HG02571 (cell line): ENCODE results near the gene SIRPB2.
A peak's percentile ranks its signal among the peaks of the same experiment; 100 is the strongest.

Experiments
- ATAC-seq: cut with Tn5 transposase; IDR thresholded peaks from one replicate; pipeline ENCODE4 v1.9.1; 2021; ENCODE audit warnings: mild to moderate bottlenecking, moderate library complexity; ENCODE audit not compliant: unreplicated experiment

SIRPB2 gene

DNA sequence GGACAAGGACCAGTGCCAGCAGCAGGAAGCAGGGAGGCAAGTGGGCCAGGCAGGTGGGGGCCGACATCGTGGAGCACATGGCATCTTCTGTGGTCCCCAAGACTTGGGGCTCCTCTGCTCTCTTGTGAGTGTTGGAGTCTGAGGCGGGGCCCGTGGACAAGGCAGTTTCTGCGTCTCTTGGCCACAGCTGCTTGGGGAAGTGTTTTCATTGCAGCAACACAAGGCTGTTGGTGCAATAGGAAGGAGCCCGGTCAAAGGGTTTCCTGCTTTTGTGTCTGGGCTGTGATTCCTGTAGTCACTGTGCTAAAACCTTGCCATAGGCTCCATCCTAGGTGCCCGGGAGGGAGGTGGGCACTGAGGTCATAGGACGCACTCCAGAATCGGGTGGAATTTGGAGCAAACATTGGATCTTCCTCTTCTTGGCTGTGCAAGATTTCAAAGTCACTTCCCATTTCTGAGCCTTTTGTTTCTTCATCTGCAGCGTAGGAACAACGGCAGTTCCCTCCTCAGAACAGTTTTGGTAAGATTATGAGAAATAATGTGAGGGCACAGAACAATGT, at the start of gene SIRPB2:
SIRPB2 (minus strand) TSS at position 140 of the 560 bp plus-strand sequence; CDS start at position 79, 61 bp downstream.
- no peak for ATAC-seq

DNA sequence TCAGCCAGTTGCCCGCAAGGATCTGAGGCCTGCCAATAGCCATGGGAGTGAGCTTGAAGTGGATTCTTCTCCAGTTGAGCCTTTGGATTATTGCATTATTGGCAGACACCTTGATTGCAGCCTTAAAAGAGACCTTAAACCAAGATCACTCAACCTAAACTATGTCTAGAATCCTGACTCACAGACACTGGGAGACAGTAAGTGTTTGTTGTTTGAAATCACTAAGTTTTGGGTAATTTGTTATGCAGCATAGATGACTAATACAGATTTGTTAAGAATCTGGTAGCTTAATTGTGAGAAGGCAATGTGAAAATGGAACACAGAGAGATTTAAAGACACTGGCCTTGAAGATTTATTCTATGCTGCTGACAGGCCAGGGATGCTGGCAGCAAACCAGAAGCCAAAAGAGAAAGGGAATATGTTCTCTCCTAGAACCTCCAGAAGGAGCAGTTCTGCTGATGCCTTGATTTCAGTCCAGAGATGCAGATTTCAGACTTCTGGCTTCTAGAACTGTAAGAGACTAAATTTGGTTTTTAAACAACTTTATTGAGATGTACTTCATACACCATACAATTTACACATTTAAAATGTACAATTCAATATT, 48.7 kb upstream of the SIRPB2 start:
- no peak for ATAC-seq

DNA sequence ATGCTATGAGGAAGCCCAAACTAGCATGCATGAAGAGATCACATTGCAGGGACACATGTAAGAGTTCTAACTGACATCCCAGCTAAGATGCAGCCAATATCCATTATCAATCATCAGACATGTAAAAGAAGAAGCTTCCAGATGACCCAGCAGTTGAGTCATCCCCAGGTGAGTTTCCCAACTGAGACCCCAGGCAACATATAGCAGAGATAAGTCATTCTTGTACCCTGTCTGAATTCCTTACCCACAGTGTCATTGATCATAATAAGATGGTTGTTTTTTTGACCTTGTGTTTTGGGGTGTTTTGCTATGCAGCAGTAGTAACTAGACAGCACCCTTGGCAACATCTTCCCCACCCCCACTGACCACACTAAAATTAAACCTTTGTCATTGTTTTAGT, 47.4 kb upstream of the SIRPB2 start:
- no peak for ATAC-seq

DNA sequence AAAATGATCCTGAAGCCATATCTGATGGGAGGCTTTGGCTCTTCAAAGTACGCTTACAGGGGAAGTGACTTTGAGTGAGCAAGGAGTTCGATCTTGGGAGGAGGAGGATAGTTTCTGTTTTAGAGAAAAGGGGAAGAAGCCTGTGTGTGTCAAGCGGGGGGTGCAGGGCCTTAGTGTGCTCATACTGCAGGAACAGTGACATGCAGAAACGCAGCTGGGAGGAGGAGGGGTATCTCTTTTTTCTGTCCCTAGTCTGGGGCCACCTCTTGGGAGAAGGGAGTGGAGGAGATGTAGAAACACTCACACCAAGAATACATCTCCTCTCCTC, 46.5 kb upstream of the SIRPB2 start:
- no peak for ATAC-seq

DNA sequence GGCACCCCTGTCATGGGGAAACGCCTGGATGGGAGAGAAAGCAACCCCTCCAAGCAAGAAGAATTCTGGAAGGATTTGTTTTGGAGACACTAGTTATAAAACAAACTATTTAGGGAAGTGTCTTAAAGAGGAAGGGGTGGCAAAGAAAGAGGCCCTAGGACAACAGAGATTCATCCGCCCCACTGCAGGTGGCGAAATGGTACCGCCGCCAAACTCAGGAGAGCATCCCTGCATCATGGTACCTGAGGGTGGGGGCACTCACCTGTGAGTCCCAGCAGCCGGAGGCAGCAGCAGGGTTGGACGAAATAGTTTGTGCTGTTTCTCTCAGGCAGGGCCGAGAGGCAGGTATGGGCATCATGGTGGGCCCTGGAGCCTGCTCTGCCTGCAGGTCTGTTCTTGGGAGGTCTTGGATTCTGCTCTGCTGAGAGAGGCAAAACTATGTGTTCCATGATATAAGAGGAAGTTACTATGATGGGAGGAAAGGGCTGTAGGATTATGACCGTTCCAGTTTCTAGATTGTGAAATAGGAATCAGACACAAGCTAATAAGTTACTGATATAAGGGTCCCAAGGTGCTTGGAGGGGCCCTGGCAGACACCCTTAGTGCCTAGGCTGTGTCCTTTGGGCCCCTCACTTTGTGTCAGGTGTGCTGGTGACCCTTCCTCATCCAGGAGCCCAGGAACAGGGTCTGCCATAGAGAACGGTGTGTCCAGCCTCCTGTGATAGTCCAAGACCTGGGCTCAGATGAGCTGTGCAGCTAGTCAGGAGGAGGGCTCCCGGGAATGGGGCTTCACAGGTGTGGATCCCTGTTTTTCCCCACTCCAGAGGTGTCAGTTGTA, 45.9 kb upstream of the SIRPB2 start:
- no peak for ATAC-seq

DNA sequence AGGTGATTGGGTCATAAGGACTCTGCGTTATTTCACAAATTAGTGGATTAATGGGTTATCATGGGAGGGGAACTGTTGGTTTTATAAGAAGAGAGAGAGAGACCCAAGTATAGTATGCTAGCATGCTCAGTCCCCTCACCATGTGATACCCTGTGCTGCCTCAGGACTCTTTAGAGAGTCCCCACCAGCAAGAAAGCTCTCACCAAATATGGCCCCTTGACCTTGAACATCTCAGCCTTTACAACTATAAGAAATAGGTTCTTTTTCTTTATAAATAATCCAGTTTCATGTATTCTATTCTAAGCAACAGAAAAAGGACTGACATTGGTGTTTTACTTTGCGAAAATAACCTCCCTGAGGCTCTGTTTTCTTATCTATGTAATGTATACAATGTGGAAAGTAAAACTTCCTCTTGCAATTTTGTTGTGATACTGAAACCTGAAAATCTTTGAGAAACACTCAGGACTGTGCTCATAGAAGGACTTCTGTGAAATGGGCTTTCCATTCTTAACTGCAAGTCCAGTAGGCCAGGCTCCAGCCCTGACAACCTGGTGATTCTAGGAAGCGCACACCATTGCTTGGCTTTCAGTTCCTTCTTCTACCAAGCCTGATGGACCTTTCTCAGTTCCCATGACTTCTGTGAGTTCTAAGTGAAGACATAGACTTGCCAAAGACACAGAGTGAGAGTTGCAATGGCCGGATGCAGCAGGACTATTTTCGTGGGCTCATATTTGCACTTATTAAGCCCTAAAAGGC, 44.4 kb upstream of the SIRPB2 start:
- ATAC-seq, result peak; percentile 79

DNA sequence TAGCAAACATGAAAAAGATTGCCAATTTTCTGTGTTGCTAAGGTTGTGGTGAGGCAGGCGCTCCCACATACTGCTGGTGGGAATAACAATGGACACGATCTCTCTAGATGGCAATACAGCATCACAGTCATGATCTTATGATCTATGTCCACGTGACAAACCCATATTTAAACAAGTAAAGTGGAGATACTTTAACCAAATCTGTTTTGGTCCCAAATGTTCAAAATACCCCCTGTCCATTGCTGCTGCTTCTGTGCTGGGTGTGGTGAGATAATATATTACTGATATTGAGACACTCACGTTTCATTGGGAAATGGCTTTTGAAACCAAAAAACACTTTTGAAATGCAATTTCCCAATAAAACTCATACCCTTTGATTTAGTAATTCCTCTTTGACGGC, 43.3 kb upstream of the SIRPB2 start:
- ATAC-seq, result no peak

DNA sequence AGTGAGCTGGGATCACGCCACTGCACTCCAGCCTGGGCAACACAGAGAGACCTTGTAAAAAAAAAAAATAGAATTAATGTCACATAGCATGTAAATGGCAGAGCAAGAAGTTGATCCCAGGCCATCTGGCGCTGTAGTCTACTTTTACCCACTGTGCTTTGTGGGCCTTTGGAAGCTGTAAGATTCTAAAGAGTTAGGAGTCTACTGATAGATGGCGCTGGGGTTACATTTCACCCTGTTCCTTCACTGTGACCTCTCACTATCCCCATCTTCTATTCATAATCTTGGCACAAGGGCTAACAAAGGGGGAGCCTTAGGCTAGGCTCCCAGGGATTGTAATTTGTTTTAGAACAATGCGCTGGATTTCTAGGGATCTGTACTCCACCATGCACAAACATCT, 41.8 kb upstream of the SIRPB2 start:
- ATAC-seq, result no peak

DNA sequence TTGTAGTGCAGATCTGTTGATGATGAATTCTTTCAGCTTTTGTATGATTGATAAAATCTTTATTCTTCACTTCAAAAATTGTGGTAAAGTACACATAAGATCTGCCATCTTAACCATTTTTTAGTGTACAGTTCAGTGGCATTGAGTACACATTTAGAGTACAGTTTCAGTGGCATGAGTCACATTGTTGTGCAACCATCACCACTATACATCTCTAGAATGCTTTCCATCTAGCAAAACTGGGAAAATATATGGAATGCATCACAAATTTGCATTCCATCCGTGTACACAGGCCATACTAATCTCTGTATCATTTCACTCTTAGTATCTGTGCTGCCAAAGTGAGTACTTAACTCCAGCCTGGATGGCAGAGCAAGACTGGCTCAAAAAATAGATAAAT, 37.6 kb upstream of the SIRPB2 start:
- ATAC-seq, result no peak

DNA sequence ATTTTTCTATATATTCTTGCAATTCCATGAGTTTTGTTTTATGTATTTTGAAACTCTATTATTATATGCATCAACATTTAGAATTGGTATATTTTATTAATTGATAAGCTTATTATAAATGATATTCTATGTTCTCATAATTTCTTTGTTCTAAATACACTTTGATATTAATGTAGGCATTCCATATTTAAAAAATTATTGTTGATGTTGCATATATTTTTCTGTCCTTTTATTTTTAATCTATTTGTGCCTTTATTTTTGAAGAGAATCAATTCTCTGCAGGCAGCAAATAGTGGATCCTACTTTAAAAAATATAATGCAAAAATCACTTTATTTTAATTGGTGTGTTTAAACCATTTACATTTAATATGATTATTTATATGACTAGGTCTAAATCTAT, 36.7 kb upstream of the SIRPB2 start:
- ATAC-seq, result no peak

DNA sequence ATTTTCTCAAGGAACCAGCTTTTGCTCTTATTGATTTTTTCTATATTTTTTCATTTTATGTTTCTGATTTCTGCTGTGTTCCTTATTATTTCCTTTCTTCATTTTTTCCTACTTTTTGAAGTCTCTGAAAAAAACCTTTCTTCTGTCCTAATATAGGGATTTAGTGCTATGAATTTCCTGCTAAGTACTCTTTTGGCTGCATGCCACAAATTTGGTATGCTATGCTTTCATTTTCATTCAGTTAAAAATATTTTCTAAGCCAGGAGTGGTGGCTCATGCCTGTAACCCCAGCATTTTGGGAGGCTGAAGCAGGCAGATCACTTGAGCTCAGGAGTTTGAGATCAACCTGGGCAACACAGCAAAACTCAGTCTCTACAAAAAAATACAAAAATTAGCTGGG, 35.7 kb upstream of the SIRPB2 start:
- ATAC-seq, result no peak

DNA sequence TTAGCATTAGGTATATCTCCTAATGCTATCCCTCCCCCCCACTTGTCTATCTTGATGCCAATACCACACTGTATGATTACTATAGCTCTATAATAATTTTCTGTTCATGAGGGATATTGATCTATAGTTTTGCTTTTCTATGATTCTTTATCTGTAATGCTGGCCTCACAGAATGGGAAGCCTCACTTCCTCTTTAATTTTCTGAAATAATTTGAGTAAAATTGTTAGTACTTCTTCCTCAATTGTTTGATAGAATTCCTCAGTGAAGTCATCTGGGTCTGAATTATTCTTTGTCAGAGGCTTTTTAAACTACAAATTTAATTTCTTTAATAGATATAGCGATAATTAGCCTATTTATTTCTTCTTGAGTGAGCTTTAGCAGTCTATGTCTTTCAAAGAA, 35.1 kb upstream of the SIRPB2 start:
- no peak for ATAC-seq

DNA sequence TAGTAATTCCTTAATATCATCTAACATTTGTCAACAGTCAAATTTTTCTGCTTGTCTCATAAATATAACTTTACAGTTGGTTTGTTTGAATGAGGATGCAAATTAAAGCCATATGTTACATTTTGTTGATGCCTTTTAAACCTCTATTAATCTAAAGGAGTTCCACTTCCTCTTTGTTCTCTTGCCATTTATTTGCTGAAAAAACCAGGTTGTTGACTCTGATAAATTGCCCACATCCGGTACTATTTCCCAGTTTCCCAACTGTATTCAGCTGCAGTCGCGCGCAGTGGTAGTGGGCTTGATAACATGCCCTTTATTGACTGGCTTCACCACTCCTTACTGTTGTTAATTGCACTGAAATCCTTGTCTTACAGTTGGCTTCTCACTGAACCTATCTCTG, 32.8 kb upstream of the SIRPB2 start:
- ATAC-seq, result no peak

DNA sequence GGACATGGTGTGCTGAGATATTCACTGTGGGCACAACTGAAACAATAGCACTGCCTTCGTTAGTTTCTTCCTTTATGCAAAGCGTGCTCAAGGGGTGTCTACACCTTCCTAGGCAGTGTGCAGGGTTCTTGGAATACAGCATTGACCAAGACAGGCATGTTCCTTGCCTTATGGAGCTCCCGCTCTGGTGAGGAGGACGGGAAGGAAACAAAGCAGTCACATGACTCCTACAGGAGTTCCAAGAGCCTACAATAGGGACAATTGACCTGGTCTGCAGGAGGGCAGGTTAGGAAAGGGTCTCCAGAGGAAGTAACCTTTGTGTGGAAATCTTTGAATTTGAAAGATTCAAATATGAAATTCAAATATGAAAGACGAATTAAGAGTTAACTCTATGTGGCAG, 25.8 kb upstream of the SIRPB2 start:
- no peak for ATAC-seq

DNA sequence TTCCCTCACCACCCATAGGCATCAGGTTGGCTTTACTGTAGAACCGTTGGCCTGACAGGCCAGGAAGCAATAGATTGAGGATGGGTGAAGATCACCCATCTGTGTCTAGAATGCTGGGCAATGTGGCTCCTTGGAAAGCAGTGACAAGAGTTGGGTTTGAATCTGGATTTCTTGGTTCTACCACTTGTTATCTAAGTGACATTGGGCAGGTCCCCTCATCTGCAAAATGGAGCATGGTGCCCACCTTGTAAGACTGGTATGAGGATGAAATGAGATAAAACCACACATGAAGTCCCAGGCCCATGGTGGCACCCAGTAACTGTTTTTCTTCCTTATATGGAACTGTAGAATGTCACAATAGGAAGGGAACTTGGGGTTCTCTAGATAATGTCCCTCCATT, 22.6 kb upstream of the SIRPB2 start:
- ATAC-seq, result no peak

DNA sequence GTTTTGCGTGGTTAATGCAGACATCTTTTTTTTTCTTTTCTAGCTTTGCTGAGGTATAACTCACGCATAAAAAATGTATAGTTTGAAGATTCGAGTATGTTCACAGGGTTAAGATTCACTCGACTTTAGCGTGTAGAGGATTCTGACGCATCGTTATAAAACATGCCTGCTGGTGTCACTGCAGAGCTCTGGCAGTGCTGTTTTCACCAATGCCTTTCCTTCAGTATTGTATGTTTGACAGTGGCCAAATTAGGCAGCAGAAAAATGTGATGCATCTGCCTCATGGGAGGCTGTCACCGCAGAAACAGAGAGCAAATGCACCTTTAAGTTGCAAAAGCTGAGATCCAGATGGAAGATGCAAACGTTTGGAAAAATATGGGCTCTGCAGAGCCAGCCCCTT, 18.0 kb upstream of the SIRPB2 start:
- no peak for ATAC-seq

DNA sequence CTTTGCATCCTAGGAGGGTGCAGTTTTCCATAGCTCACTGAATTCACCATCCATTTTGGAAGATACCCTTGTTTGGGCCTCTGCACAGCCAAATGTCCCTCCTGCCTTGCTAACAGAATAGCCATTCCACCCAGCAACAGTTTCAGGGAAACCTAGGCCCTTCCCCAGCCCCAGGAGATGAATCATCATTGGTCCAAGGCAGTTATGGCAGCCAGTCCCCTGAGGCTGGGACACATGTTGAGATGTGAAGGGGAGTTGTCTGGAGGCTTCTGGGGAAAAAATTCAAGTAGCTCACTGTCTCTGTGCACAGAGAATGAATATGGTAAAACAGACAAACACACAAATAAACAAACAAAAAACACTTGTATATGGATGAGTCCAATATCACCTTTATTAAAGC, 17.4 kb upstream of the SIRPB2 start:
- no peak for ATAC-seq

DNA sequence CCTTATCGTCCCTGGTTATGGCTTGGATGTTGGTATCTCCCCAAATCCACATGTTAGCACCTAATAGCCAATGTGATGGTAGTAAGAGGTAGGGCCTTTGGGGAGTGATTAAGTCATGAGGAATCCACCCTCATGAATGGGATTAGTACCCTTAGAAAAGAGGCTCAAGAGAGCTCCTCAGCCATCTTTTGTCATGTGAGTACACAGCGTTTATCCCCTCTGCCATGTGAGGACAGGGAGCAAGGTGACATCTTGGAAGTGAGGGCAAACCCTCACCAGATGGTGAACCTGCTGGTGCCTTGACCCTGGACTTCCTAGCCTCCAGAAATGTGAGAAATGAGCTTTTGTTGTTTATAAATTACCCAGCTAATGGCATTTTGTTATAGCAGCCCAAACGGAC, 16.1 kb upstream of the SIRPB2 start:
- ATAC-seq, result no peak

DNA sequence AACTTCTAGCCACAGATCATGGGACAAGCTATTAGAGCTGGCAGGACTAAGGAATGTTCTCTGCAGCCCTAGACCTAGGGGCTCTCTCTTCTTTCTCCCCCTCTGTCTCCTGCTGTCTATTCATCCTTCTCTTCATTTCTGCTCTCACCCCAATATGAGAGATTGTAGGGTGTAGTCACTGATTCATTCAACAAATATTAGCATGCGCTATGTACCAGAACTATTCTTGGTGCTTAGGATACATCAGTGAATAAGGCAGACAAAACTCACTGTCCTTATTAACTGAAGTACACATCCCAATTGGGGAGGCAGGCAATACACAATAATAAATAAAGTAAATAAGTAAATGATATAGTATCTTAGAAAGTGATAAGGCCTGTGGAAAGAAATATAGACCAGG, 14.7 kb upstream of the SIRPB2 start:
- ATAC-seq, result no peak

DNA sequence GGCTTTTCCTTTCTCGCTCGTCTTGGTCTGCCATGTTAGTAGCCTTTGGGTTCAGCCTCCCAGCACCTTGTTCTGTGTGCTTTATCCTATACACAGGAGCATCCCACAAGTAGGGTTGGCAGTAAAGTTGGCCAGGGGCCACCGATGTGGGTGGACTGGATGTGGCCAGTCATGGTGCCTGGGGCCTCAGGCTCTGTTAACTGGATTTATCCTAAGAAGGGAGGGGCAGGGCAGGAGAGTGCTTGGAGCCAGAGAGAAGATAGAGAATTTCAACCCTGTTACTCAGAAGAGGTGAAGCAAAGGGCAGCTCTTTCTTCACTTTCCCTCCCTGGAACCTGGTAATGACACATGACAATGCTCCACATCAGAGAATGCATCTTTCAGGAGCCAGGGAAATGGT, 14.1 kb upstream of the SIRPB2 start:
- no peak for ATAC-seq

DNA sequence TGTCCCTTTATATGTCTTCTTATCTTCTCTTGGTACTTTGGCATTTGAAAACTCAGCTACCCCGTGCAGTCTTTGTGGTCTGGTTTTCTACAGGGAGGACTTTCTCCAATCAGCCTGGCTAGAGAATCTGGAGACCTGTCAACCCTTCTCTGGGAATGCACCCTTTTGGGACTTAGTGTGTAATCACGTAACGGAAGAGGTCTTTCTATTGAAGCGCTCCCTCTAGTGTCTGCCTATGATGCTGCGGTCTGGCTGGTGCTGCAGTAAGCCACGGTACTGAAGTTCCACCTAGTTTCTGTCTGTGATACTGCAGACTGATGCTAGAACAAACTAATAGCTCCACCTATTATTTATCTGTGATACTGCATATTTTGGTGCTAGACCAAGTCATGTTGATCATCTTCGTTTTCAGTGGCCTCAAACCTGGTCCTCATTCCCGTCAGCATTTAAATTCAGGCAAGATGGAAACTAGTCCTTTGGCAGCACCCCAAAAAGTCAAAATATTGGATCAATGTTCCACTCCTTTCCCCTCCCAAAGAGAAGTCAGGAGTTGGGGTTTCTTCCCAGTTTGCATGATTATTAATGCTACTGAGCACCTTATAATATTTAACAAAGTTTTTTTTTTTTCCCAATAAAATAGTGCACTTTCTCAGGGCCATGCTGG, 12.5 kb upstream of the SIRPB2 start:
- peak; percentile 88 for ATAC-seq
